GM19397 (cell line): ENCODE data around the gene FHOD3.
A peak's percentile ranks its signal among the peaks of the same experiment; 100 is the strongest.
"Not testable (repeated sequence)": the region's sequence is repeated elsewhere in the genome, so short reads cannot be mapped to it uniquely, and the experiment has no call there.

Experiments
- ATAC-seq: cut with Tn5 transposase; IDR thresholded peaks from one replicate; pipeline ENCODE4 v1.9.1; 2021; ENCODE audit warnings: mild to moderate bottlenecking, moderate library complexity; ENCODE audit not compliant: unreplicated experiment

FHOD3 gene

DNA sequence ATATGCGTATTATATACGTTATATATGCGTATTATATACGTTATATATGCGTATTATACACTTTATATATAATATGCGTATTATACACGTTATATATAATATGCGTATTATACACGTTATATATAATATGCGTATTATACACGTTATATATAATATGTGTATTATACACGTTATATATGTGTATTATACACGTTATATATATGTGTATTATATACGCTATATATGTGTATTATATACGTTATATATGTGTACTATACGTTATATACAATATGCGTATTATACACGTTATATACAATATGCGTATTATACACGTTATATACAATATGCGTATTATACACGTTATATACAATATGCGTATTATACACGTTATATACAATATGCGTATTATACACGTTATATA is 465.5 kb downstream of the FHOD3 start:
- ATAC-seq: not testable (repeated sequence)

DNA sequence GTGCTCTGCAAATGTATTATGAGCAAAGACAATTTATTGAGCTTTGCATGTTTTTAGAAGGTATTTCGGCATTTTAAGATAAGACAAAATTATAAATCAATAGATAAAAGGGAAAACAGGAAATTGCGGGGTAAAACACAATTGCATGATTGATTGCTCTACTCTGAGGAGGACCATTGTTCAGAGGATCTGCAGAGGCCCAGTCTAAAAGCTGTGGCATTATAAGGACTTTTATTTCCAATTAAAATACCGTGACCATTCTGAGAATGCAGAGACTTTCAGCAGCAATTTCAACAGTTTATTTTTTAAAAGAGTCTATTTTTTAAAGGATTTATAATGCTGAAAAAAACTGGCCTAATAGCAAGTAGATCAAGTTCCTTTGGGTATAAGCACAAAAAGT is 469.3 kb downstream of the FHOD3 start:
- ATAC-seq: no peak

DNA sequence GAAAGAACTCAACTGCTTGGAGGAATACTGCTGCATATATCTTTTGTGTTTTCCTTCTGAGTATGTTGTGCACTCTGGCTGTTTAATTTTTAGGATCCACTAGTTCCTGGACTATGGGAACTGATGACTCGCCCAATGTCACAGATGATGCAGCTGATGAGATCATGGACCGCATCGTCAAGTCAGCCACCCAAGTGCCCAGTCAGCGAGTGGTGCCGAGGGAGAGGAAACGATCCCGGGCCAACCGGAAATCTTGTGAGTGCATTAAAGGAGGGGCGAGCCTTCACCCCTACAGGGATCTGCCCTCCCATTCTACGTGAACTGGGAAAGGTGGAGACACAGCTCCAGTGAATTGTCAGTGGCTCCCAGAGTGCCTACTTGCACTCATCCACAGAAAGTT is 471.7 kb downstream of the FHOD3 start:
- no peak for ATAC-seq

DNA sequence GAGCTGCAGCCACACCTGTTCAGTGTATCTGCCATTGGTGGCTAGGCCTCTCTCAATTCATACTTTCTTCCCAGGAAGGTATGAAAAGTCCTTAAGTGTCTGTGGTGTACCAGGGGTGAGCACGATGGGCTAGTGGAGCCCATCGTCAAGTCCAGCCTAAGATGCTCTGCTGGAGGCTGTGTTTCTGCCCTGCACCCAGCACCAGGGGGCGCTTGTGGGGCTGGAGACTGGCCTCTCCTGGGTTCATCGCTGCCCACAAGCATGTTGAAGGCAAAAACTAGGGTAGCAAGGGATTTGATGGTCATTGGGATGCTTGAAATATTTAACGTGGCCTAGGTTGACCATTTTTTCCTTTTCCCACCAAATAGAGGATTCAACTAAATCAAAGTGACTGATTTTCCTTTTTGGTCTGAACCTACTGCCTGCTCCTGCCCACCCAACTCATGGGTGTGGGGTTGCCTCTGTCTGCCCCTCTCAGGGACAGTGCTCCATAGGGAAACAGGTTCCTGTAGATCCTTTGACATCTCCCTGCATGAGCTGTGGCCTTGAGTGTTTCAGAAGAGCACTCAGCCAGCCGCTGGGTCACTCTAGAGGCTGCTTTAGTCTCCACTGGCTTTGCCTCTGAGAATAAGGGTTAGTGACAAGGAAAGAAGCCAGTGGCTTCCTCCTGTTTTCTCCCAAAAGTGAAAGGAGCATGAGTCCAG is 472.2 kb downstream of the FHOD3 start:
- ATAC-seq: no peak

DNA sequence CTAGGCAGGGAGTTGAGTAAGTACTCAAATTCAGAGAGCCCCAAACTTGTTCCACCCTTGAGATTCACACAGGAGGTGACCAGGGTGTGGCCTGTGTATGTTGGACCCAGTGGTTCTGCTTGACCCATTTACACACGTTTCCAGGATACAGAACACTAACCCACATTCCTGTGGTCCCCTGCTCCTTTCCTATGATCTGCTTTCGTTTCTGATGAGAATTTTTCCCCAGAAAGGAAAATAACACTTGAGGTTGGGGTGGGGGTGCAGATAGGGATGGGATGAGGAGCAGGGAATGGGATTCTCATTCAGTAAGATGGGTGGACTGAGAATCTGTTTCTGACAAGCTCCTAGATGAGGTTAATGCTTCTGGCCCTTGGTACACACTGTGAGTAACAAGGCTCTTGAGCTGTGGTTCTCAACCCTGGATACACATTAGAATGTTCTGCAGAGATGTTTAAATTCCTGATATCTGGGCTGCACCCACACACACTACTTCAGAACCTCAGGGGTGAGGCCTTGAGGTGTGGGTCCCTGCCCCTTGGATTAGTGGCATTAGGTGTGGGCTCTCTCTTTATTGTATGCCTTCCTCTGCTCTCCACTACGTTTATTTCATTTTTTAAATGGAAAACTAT is 472.9 kb downstream of the FHOD3 start:
- ATAC-seq: no peak

DNA sequence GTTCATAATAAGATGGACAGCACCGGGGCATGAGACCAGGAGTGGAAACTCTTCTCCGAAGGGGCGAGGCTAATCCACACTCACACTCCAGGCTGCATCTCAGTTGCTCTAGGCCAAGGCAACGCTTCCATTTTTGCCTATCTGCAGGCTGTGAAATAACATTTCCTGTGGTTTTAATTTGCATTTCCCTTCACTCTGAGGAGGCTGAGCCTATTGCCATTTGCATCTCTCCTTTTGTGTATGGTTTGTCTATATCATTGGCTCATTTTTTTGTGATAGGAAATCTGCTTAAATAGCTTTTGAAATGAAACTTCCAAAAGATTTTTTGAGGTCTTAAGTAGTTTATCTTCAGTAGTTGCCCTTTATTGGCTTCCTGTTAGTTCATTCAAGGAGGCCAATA is 473.7 kb downstream of the FHOD3 start:
- no peak for ATAC-seq

DNA sequence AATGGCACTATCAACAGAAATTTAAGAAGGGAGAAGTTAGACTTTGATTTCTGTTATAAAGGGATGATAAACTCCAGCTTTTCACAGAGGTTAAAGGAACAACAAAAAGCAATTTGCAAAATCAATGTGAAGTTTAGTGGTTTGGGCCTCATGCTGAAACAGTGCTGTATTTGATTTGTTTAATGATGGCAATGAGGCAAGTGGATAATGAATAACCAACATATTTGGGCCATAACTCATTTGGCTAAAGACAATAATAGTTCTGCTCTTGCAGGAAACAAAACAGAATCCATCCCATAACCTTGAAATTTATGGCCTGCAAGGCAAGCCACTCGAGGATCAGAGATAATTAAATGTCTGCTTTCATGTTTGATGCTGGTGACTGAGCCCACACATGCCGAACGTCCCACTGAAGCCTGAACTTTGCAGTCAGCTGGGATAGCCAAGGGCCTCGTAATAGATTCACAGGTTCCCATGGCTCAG is 474.8 kb downstream of the FHOD3 start:
- ATAC-seq: no peak

DNA sequence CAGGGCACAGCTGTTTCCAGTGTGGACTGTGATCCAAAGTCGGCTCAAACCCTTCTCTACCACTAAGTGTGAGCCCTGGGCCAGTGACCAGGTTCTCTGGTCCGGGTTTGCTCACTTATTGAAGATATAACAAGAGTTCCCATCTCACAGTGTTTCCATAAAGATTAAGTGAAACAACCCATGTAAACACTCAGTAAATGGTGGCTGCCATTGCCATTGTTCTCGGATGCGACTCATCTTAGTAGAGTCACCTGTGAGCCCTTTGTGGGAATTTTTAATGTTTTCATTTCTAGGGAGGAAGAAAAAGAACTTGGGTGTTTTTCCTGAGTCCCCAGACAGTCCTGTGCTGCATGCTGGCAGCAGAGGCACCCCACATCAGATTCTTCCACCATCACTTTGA is 477.9 kb downstream of the FHOD3 start:
- no peak for ATAC-seq

DNA sequence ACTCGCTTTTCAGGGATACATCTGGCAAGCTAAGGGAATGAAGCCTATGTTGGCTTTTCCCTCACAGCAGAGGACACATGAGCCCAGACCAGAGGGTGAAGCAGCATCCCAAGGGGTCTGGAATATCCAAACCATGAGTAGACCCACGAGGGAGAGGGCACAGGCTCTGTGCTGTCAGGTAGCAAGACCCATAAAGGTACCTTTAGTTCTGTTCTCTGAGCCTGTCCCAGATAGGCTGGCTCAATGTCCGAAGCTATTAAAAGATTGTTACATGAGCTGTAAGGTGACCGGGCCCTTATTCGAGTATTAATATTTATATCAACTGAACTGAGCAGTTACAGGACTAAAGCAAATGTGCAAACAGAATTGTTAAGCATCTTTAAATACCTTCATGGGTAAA is 479.1 kb downstream of the FHOD3 start:
- no peak for ATAC-seq

DNA sequence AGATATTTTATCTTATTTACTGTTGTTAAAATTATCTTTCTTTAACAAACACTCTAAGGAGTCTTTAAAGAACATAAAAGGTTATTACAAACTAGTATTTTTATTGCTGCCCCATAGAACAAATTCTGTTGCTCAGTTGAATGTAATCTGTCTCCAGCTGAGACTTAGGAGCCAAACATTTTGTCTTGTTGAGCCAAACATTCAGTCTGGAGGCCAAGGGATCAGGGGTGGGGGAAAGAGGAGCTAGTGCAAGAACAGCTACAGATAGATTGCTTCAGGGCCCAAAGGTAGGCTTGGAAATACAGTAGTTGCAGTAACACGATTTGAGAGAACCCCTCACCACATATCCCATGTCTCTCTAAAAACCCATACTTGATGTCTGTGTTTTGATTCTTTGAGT is 480.1 kb downstream of the FHOD3 start:
- no peak for ATAC-seq

DNA sequence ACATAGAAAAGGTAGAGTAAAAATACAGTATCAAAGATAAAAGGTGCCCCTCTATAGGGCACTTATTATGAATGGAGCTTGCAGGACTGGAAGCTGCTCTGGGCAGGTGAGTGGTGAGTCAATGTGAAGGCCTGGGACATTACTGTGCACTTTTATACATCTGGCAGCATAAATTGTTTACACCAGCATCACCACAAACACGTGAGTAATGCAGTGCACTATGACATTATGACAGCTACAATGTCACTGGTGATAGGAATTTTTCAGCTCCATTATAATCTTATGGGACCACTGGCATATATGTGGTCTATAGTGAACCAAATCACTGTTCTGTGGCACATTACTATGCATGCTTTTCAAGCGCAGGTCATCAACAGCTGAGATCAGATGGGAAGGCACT is 483.2 kb downstream of the FHOD3 start:
- no peak for ATAC-seq

DNA sequence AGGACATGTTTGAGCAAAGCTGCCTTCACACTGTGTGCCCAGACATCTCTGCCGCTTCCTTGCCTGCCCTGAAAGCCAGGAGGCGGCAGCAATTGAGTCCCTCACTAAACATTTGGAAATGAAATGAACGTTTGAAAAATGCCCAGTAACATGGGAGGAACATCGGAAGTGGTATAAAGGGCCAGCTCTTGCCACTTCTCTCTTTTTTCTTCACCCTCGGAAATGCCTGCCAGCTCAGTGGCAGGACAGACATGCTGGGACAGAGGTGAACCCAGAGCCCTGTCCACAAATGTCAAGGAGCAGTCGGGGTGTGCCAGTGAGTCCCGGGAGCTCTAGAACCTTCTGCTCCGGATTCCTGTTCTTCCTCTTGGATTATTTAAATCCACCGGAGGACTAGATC is 485.2 kb downstream of the FHOD3 start:
- no peak for ATAC-seq

DNA sequence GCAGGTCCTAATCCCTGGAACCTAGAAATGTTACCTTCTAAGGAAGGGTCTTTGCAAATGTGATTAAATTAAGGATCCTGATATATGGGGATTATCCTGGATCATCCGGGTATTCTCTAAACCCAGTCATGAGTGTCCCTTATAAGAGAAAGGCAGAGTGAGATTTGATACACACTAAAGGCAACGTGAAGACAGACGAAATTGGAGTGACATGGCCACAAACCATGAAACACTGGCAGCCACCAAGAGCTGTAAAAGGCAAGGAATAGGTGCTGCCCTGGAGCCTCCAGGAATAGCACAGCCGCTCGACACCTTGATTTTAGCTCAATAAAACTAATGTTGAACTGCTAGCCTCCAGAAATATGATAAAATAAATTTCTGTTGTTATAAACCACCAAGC is 486.3 kb downstream of the FHOD3 start:
- no peak for ATAC-seq

DNA sequence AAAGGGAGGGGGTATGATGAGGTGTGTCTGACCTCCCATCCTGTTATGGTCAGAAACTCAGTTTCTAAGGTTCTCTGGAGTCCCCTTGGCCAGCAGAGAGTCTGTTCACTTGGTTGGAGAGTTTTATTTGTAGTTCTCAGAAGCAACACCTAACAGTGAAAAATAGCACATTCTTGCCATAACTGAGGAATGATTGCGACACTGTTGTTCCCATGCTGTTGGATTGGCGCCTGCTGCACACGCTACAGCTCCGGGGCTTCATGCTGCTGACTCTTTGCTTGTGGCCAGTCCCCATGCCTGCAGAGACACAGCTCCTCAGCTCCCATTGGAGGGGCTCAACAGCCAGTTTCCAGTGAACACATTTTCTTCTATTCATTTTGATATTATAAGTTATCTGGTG is 489.2 kb downstream of the FHOD3 start:
- no peak for ATAC-seq

DNA sequence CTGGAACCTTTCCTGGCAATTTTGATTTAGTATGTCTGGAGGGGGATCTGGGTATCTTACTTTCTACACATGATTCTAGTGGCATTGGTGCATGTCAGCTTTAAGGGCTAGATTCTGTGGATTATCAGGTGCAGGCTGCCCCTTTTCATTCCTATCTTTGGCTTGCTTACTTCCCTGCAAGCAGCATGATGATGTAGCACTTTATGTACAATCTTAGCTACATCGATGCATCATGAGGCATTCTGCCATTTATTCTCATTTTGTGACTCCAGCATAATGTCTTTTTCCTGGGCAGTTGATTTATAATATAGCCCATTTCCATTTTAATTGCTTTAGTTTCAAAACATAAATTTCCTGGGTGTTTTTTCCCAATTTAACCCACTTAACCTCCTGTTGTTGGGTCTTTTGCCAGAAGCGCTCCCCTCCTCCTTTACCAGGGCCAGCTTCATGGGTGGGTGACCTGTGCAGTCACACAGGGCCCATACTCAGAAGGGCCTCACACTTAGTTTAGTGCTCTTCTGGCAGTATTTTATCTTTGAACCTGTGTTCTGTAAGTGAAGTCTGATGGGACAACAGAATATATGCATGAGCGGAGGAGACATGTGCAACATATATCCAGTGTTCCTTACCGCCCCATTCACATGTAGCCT is 495.2 kb downstream of the FHOD3 start:
- no peak for ATAC-seq

DNA sequence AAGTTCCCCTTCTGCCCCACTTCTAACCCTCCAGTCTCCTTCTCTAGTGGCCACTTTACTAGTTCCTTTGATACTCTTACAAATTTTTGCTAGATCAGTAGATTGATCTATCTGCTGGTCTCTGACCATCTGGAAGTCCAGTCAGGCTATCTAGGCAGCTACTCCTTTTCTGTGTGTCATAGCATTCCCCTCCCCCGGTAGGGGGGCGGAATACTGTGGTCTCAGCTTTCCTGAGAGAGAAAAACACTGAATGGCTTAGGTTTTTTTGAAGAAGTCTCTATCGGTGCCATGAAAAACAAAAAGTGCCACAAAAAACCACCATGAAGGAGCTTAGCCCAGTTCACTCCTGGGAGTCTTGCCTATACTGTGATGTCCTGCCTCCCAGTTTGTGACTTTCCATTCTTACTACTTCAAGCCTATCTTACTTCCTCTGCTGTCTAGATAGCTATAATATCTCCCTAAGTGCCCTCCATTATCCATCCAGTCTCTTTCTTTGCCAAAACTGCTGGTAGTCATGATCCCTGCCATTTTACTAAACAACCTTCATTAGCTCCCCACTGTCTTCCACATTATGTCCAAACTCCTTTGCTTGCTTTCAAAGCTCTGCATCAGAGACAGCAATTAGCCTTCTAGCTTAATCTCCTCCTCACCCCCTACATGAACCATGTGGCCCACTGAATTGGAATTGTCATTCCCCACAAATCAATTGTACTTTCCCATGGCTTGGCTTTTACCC is 501.4 kb downstream of the FHOD3 start:
- no peak for ATAC-seq

DNA sequence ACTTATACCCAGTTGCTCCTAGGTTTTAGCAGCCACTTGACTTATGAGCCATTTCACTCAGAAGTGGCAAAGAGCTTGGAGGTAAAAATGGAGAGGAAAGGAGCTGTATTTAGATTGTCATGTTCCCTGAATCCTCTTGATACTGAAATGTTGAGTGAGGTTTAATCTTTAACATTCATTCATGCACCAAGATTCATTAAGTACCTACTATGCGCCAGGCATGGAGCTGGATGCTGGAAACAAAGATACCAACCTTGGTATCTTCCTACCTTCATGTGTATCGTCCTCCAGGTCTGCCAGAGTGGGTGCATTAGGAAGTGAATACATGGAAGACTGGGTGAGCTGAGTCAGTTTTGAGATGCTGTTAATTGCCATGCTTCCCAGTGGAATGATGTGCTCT is 507.6 kb downstream of the FHOD3 start:
- no peak for ATAC-seq

DNA sequence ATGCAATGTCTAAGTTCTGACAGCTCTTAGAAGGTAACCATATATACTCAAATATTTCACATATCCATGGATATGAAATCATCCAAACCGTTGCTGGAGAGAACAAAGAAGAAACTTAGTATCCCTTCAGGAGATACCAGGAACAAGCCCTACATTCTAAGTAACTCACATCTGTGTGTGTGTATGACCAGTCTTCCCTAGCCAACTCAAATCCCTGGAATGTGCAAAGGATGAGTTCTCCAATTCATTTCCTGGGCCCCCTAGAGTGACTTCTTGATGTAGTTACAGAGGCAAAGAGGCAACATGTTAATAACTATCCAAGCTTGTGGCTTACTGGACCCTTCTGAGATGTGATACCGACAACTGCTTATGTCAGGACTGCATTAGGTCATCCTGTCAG is 511.2 kb downstream of the FHOD3 start:
- ATAC-seq: no peak

DNA sequence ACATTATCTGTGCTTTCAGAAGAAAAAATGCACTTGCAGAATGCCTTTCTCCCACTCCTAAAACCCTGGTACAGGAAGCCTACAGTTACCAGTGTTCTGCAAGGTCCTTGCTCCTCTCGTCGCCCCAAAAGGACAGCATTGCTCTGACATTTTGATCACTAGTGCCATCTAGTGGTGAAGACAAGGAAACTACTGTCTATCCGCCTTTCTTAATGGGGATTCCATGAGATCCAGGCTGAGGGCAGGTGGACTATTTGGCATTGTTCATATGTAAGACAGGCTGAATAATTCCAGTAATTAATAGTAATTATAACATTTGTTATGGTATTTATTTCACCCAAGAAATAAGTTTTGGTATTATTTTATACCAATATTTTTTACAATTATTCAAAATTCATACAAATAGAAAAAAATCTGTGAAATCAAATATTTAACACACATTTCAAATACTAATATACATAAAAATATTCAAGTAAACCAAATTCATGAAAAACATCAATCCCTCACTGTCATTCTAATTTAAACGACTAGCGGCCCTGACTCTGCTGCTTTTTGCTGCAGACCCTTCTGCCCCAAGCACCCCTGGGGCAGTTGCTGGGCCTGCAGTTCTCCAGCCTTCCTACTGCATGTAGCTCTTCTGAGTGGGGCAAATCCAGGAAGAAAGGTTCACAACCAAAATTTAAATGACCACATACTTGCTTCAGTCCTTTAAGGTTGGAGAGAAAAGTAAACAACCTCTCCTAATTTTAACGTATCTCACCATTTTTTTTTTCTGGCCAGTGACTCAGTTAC is 512.3 kb downstream of the FHOD3 start:
- peak; percentile 87 for ATAC-seq

DNA sequence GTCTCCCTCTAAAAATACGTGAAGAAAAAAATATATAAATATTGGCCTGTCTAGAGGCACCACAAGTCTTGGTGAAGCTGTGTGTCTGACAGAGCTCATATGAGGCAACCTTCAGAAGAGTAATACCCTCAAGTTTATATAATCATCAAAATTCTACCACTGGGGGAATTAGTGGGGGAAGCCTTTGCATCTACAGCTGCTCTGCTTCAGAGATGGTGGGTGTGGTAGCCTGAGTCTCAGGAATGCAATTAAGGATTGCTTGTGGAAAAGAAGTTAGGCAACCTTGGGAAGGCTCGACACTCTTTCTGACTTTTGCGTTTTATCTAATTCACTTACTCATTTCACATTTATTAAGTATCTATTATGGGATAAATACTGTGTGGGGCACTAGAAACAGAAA is 513.9 kb downstream of the FHOD3 start:
- ATAC-seq: no peak

DNA sequence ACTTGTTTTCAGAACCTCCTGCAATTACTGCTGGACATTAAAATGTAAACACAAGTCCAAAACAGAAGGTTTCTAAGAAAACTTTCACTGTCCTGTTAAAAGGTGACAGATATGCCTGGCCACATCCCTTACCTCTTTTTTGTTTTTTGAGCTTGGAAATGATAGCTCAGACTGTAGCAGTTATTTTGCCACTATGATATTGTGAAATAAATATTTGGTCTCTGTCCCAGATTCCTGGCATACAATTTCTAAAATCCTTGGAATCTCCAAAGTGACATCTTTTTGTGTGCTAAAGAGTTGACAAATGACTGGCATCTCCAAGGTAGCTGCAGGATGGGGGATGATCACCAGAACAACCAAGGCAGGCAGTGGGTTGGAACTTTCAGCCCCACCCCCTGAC is 514.4 kb downstream of the FHOD3 start:
- ATAC-seq: no peak
